SJSA1 (cell line): ENCODE results near the gene GSAP. TPM values are rescaled to one million over a fixed set of nuclear protein-coding genes. Genes with fewer than 3 reads are reported as not detected.

Experiments
- DNase-seq, 2 experiments: peaks; one replicate each; pipeline ENCODE4 v3.0.0-alpha.2; 2015 to 2020; ENCODE audit warnings: low spot score in 2 of 2, low read depth in 1 of 2
- H3K27ac ChIP-seq: fragments of 250-450 bp; sonication (Bioruptor Pico); 2 replicates; pipeline ENCODE4 v1.5.1; 2020; ENCODE audit warnings: mild to moderate bottlenecking, moderate library complexity
- H3K27me3 ChIP-seq: fragments of 250-450 bp; sonication (Bioruptor Pico); replicated peaks from 2 replicates; pipeline ENCODE4 v1.5.1; 2020; ENCODE audit warnings: mild to moderate bottlenecking, moderate library complexity
- H3K36me3 ChIP-seq: fragments of 250-450 bp; sonication (Bioruptor Pico); 2 replicates; pipeline ENCODE4 v1.5.1; 2020; ENCODE audit warnings: mild to moderate bottlenecking
- H3K4me1 ChIP-seq: fragments of 250-450 bp; sonication (Bioruptor Pico); replicated peaks from 2 replicates; pipeline ENCODE4 v1.6.1; 2021; ENCODE audit warnings: mild to moderate bottlenecking
- H3K4me3 ChIP-seq: fragments of 250-450 bp; sonication (Bioruptor Pico); 2 replicates; pipeline ENCODE4 v1.5.1; 2020; ENCODE audit warnings: mild to moderate bottlenecking
- H3K9me3 ChIP-seq: fragments of 250-450 bp; sonication (Bioruptor Pico); replicated peaks from 2 replicates; pipeline ENCODE4 v1.5.1; 2020; ENCODE audit warnings: mild to moderate bottlenecking
- total RNA-seq: library from RNA; depleted of rRNA; stranded (reverse); fragments of >200 nt; shearing (Covaris generic); gene quantifications from 2 replicates; pipeline ENCODE4 v1.2.3, GENCODE V29; 2014

GSAP gene
- total RNA-seq, 1 experiment from 2014 or later = 3.7 TPM

GRCh38 chr7:77388055-77388641 is 28.0 kb downstream of the GSAP start:
- Histone ChIP-seq H3K9me3 (no peaks in the 10 kb centered on the region), H3K27ac (no peak overlapping the region), H3K36me3 (no peaks in the 10 kb centered on the region), H3K4me3 (no peak overlapping the region), H3K4me1 (peaks cover 8% of the 10 kb centered on the region; the same call in 1 of the 2 replicates), H3K27me3 (no peaks in the 10 kb centered on the region)
- DNase-seq = no peak

GRCh38 chr7:77386165-77386822 is 29.9 kb downstream of the GSAP start:
- H3K4me1 ChIP-seq = peaks cover 8% of the 10 kb centered on the region; the same call in 1 of the 2 replicates
- no peak for DNase-seq
- H3K36me3 ChIP-seq = no peaks in the 10 kb centered on the region
- H3K4me3 ChIP-seq = no peak overlapping the region
- H3K27me3 ChIP-seq = no peaks in the 10 kb centered on the region
- H3K9me3 ChIP-seq = no peaks in the 10 kb centered on the region
- H3K27ac ChIP-seq = no peak overlapping the region

GRCh38 chr7:77383333-77383740 is 32.8 kb downstream of the GSAP start:
- peak in 1 of 2 experiments; percentile 6 for DNase-seq
- Histone ChIP-seq H3K4me3 (no peak overlapping the region), H3K27ac (no peak overlapping the region), H3K9me3 (no peaks in the 10 kb centered on the region), H3K36me3 (no peaks in the 10 kb centered on the region), H3K27me3 (no peaks in the 10 kb centered on the region), H3K4me1 (peaks cover 8% of the 10 kb centered on the region; the same call in 1 of the 2 replicates)

- Histone ChIP-seq H3K4me1 (peaks cover 6% of the 10 kb centered on the region; the same call in 1 of the 2 replicates), H3K27me3 (no peaks in the 10 kb centered on the region), H3K9me3 (no peaks in the 10 kb centered on the region), H3K27ac (no peak overlapping the region), H3K4me3 (no peak overlapping the region), H3K36me3 (no peaks in the 10 kb centered on the region)
- DNase-seq = no peak
These were observed 33.6 kb downstream of the GSAP start for GRCh38 chr7:77382532-77382931.

GRCh38 chr7:77378584-77378983 is 37.6 kb downstream of the GSAP start:
- Histone ChIP-seq H3K9me3 (no peaks in the 10 kb centered on the region), H3K27me3 (no peaks in the 10 kb centered on the region), H3K36me3 (no peaks in the 10 kb centered on the region), H3K4me3 (no peak overlapping the region), H3K4me1 (peaks cover 3% of the 10 kb centered on the region; the same call in 1 of the 2 replicates), H3K27ac (no peak overlapping the region)
- no peak for DNase-seq

GRCh38 chr7:77370606-77371005 is 45.5 kb downstream of the GSAP start:
- Histone ChIP-seq H3K36me3 (no peaks in the 10 kb centered on the region), H3K27ac (no peak overlapping the region), H3K27me3 (no peaks in the 10 kb centered on the region), H3K4me1 (peaks cover 19% of the 10 kb centered on the region), H3K9me3 (peaks cover 6% of the 10 kb centered on the region), H3K4me3 (no peak overlapping the region)
- DNase-seq = no peak

GRCh38 chr7:77368974-77369373 is 47.2 kb downstream of the GSAP start:
- Histone ChIP-seq H3K27me3 (no peaks in the 10 kb centered on the region), H3K4me3 (no peak overlapping the region), H3K4me1 (peaks cover 19% of the 10 kb centered on the region), H3K36me3 (no peaks in the 10 kb centered on the region), H3K27ac (no peak overlapping the region), H3K9me3 (peaks cover 6% of the 10 kb centered on the region)
- DNase-seq = no peak

- no peaks in the 10 kb centered on the region for H3K36me3 ChIP-seq
- H3K27ac ChIP-seq = peak overlapping the region; percentile 24; the same call in 1 of the 2 replicates
- DNase-seq = peak; percentile 63 to 65
- peaks cover 19% of the 10 kb centered on the region for H3K4me1 ChIP-seq
- H3K9me3 ChIP-seq = peaks cover 6% of the 10 kb centered on the region
- no peaks in the 10 kb centered on the region for H3K27me3 ChIP-seq
- H3K4me3 ChIP-seq = no peak overlapping the region
These were observed 48.2 kb downstream of the GSAP start for GRCh38 chr7:77367976-77368375.

- no peak for DNase-seq
- H3K4me1 ChIP-seq = peaks cover 6% of the 10 kb centered on the region
- H3K27ac ChIP-seq = no peak overlapping the region
- H3K27me3 ChIP-seq = no peaks in the 10 kb centered on the region
- H3K9me3 ChIP-seq = peaks cover 6% of the 10 kb centered on the region
- no peaks in the 10 kb centered on the region; the same call in 1 of the 2 replicates for H3K36me3 ChIP-seq
- H3K4me3 ChIP-seq = no peak overlapping the region
These were observed 53.2 kb downstream of the GSAP start for GRCh38 chr7:77362905-77363304.

- no peaks in the 10 kb centered on the region; the same call in 1 of the 2 replicates for H3K36me3 ChIP-seq
- H3K27me3 ChIP-seq = no peaks in the 10 kb centered on the region
- no peak for DNase-seq
- H3K4me1 ChIP-seq = no peaks in the 10 kb centered on the region
- H3K4me3 ChIP-seq = no peak overlapping the region
- no peak overlapping the region for H3K27ac ChIP-seq
- H3K9me3 ChIP-seq = no peaks in the 10 kb centered on the region
These were observed 55.2 kb downstream of the GSAP start for GRCh38 chr7:77360969-77361368.

GRCh38 chr7:77360104-77360503 is 56.0 kb downstream of the GSAP start:
- Histone ChIP-seq H3K4me1 (no peaks in the 10 kb centered on the region), H3K9me3 (no peaks in the 10 kb centered on the region), H3K27ac (no peak overlapping the region), H3K36me3 (no peaks in the 10 kb centered on the region; the same call in 1 of the 2 replicates), H3K4me3 (no peak overlapping the region), H3K27me3 (no peaks in the 10 kb centered on the region)
- DNase-seq = no peak

- H3K4me1 ChIP-seq = no peaks in the 10 kb centered on the region
- no peaks in the 10 kb centered on the region; the same call in 1 of the 2 replicates for H3K36me3 ChIP-seq
- DNase-seq = no peak
- H3K27me3 ChIP-seq = no peaks in the 10 kb centered on the region
- no peaks in the 10 kb centered on the region for H3K9me3 ChIP-seq
- no peak overlapping the region for H3K4me3 ChIP-seq
- no peak overlapping the region for H3K27ac ChIP-seq
These were observed 56.5 kb downstream of the GSAP start for GRCh38 chr7:77359599-77359998.

GRCh38 chr7:77354914-77355313 is 61.2 kb downstream of the GSAP start:
- H3K9me3 ChIP-seq = no peaks in the 10 kb centered on the region
- H3K27me3 ChIP-seq = no peaks in the 10 kb centered on the region
- H3K27ac ChIP-seq = no peak overlapping the region
- no peak overlapping the region for H3K4me3 ChIP-seq
- H3K36me3 ChIP-seq = no peaks in the 10 kb centered on the region
- H3K4me1 ChIP-seq = no peaks in the 10 kb centered on the region
- DNase-seq = no peak

- H3K4me3 ChIP-seq = no peak overlapping the region
- DNase-seq = no peak
- H3K4me1 ChIP-seq = no peaks in the 10 kb centered on the region
- no peaks in the 10 kb centered on the region for H3K27me3 ChIP-seq
- H3K9me3 ChIP-seq = no peaks in the 10 kb centered on the region
- H3K36me3 ChIP-seq = no peaks in the 10 kb centered on the region
- no peak overlapping the region for H3K27ac ChIP-seq
These were observed 61.7 kb downstream of the GSAP start for GRCh38 chr7:77354484-77354883.
